KMS-11 (cell line): ENCODE data around the gene SYNDIG1.

Experiments
- H2AFZ ChIP-seq: fragments of 200-600 bp; sonication (generic); 2 replicates; pipeline ENCODE4 v1.6.1; 2016; ENCODE audit warnings: antibody characterized with exemption, mixed run types, low read depth
- H3K27ac ChIP-seq: fragments of 200-600 bp; sonication (generic); 2 replicates; pipeline ENCODE4 v1.6.1; 2016; ENCODE audit warnings: mild to moderate bottlenecking, mixed run types
- H3K27me3 ChIP-seq: fragments of 200-600 bp; sonication (generic); 2 replicates; pipeline ENCODE4 v1.6.1; 2017; ENCODE audit warnings: mild to moderate bottlenecking, low read depth, mixed run types, moderate library complexity; ENCODE audit not compliant: insufficient read depth
- H3K36me3 ChIP-seq: fragments of 200-600 bp; sonication (generic); 2 replicates; pipeline ENCODE4 v1.6.1; 2017; ENCODE audit warnings: mild to moderate bottlenecking, mixed run types; ENCODE audit not compliant: insufficient read depth
- H3K4me1 ChIP-seq: fragments of 200-600 bp; sonication (generic); 2 replicates; pipeline ENCODE4 v1.6.1; 2016; ENCODE audit warnings: mild to moderate bottlenecking, low read depth, mixed run types; ENCODE audit not compliant: poor library complexity, severe bottlenecking
- H3K4me2 ChIP-seq: fragments of 200-600 bp; sonication (generic); 2 replicates; pipeline ENCODE4 v1.7.0; 2016; ENCODE audit warnings: mild to moderate bottlenecking, mixed run types
- H3K4me3 ChIP-seq: fragments of 200-600 bp; sonication (generic); IDR thresholded peaks from 2 replicates; pipeline ENCODE4 v1.6.1; 2017; ENCODE audit warnings: low read depth, low read length, mixed read lengths; ENCODE audit not compliant: insufficient read depth
- H3K79me2 ChIP-seq: fragments of 200-600 bp; sonication (generic); 2 replicates; pipeline ENCODE4 v1.6.1; 2016; ENCODE audit warnings: low read depth, mixed run types; ENCODE audit not compliant: insufficient read depth
- H3K9ac ChIP-seq: fragments of 200-600 bp; sonication (generic); 2 replicates; pipeline ENCODE4 v1.6.1; 2016; ENCODE audit warnings: mild to moderate bottlenecking, mixed run types
- H4K20me1 ChIP-seq: fragments of 200-600 bp; sonication (generic); 2 replicates; pipeline ENCODE4 v1.6.1; 2016; ENCODE audit warnings: mild to moderate bottlenecking, mixed run types; ENCODE audit not compliant: insufficient read depth
- TF ChIP-seq, protein P1 (sequence below): fragments of 200-600 bp; sonication (generic); conservative IDR thresholded peaks from 2 replicates; pipeline ENCODE4 v1.6.1; 2017; ENCODE audit warnings: low read depth, mild to moderate bottlenecking, antibody characterized with exemption, low read length, moderate library complexity, mixed read lengths

Gene SYNDIG1

GRCh38 chr20:24574307-24574706, 104.9 kb downstream of the SYNDIG1 start:
- Histone ChIP-seq H3K4me2 (no peak overlapping the region), H3K4me3 (no peak overlapping the region), H3K79me2 (no peaks in the 10 kb centered on the region), H3K36me3 (no peaks in the 10 kb centered on the region), H3K27me3 (no peaks in the 10 kb centered on the region), H3K9ac (no peak overlapping the region), H3K27ac (no peak overlapping the region), H2AFZ (no peak overlapping the region), H3K4me1 (no peaks in the 10 kb centered on the region), H4K20me1 (no peaks in the 10 kb centered on the region)
- TF ChIP-seq, protein P1, sequence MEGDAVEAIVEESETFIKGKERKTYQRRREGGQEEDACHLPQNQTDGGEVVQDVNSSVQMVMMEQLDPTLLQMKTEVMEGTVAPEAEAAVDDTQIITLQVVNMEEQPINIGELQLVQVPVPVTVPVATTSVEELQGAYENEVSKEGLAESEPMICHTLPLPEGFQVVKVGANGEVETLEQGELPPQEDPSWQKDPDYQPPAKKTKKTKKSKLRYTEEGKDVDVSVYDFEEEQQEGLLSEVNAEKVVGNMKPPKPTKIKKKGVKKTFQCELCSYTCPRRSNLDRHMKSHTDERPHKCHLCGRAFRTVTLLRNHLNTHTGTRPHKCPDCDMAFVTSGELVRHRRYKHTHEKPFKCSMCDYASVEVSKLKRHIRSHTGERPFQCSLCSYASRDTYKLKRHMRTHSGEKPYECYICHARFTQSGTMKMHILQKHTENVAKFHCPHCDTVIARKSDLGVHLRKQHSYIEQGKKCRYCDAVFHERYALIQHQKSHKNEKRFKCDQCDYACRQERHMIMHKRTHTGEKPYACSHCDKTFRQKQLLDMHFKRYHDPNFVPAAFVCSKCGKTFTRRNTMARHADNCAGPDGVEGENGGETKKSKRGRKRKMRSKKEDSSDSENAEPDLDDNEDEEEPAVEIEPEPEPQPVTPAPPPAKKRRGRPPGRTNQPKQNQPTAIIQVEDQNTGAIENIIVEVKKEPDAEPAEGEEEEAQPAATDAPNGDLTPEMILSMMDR: no peak

- Histone ChIP-seq H3K4me3 (no peak overlapping the region), H3K79me2 (no peaks in the 10 kb centered on the region), H3K9ac (no peak overlapping the region), H2AFZ (no peak overlapping the region), H3K4me2 (no peak overlapping the region), H3K36me3 (no peaks in the 10 kb centered on the region), H3K27me3 (no peaks in the 10 kb centered on the region), H3K4me1 (no peaks in the 10 kb centered on the region), H3K27ac (no peak overlapping the region), H4K20me1 (no peaks in the 10 kb centered on the region)
- TF ChIP-seq, protein P1: no peak
These were observed 105.4 kb downstream of the SYNDIG1 start for GRCh38 chr20:24574797-24575196.

DNA sequence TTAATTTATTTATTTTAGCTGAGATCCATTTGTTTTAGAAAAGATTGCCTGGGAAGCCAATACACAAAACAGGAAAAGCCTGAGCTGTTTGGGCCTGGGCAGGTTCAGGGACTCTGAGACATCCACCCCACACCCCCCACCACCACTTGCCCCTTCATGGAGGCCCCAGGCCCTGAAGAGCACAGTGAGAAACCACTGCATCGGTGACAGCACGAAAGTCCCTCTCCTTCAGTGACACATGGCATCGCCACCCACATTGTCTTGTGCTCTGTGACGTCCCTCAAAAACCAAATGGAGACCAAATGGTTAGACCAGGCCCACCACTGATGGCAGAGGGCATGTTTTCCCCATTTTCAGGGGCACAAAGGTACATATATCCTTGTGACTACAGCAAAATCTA, 106.4 kb downstream of the SYNDIG1 start:
- no peak overlapping the region for H3K27ac ChIP-seq

DNA sequence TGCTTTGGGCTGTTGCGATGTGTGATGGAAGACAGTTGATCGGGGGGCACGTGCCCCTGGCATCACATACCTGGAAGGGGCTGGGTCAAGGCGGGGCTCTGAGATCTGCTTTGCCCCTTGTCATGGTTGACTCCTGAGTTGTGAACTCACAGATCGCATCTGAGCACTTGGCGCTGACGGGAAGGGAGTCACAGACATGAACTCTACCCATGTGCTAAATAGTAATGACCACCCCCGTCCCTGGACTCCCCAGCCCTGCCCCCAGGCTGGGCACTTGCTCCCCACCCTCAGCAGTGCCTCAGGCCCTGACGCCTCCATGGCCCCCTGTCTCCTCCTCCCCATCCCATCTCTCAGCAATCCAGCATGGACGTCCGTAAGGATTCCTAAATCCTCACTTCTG, 107.0 kb downstream of the SYNDIG1 start:
- Histone ChIP-seq H3K4me1 (no peaks in the 10 kb centered on the region), H2AFZ (no peak overlapping the region), H3K27ac (no peak overlapping the region), H3K27me3 (no peaks in the 10 kb centered on the region), H3K4me2 (no peak overlapping the region), H3K79me2 (no peaks in the 10 kb centered on the region), H3K9ac (no peak overlapping the region), H3K4me3 (no peak overlapping the region), H4K20me1 (no peaks in the 10 kb centered on the region), H3K36me3 (no peaks in the 10 kb centered on the region)
- TF ChIP-seq, protein P1: no peak

More for the DNA sequence above, 106.4 kb downstream of the SYNDIG1 start:
- Histone ChIP-seq H3K27me3 (no peaks in the 10 kb centered on the region), H4K20me1 (no peaks in the 10 kb centered on the region), H2AFZ (no peak overlapping the region), H3K79me2 (no peaks in the 10 kb centered on the region), H3K36me3 (no peaks in the 10 kb centered on the region), H3K4me3 (no peak overlapping the region), H3K4me1 (no peaks in the 10 kb centered on the region), H3K4me2 (no peak overlapping the region), H3K9ac (no peak overlapping the region)
- TF ChIP-seq, protein P1: no peak
